WERI-Rb-1 (cell line): ENCODE data around the gene SV2C.
A peak's percentile ranks its signal among the peaks of the same experiment; 100 is the strongest.

Source experiments
- DNase-seq: peaks from one replicate; pipeline ENCODE4 v3.0.0-alpha.2; 2020
- H3K27ac ChIP-seq: fragments of 250-450 bp; sonication (Bioruptor Pico); 2 replicates; pipeline ENCODE4 v1.5.1; 2020; ENCODE audit warnings: mild to moderate bottlenecking, moderate library complexity
- H3K27me3 ChIP-seq: fragments of 250-450 bp; sonication (Bioruptor Pico); 2 replicates; pipeline ENCODE4 v1.5.1; 2021; ENCODE audit warnings: mild to moderate bottlenecking, low read depth, moderate library complexity; ENCODE audit not compliant: insufficient read depth, severe bottlenecking
- H3K36me3 ChIP-seq: fragments of 250-450 bp; sonication (Bioruptor Pico); 2 replicates; pipeline ENCODE4 v1.5.1; 2020; ENCODE audit warnings: mild to moderate bottlenecking, moderate library complexity
- H3K4me3 ChIP-seq: 2 replicates; pipeline ENCODE4 v1.5.1; 2011; ENCODE audit warnings: low read depth, mild to moderate bottlenecking, control low read depth, low read length
- H3K9me3 ChIP-seq: fragments of 250-450 bp; sonication (Bioruptor Pico); 2 replicates; pipeline ENCODE4 v1.5.1; 2021; ENCODE audit warnings: mild to moderate bottlenecking, moderate library complexity; ENCODE audit not compliant: severe bottlenecking
- CTCF ChIP-seq: IDR thresholded peaks from 2 replicates; pipeline ENCODE4 v1.5.1; 2011; ENCODE audit warnings: low read depth, mild to moderate bottlenecking, control low read depth, inconsistent platforms, low read length

The SV2C gene

GRCh38 chr5:76152161-76152560, 69.0 kb downstream of the SV2C start:
- no peak for TF ChIP-seq CTCF
- no peak overlapping the region for H3K27ac ChIP-seq
- no peaks in the 10 kb centered on the region for H3K27me3 ChIP-seq
- DNase-seq: no peak
- no peak overlapping the region for H3K4me3 ChIP-seq
- H3K36me3 ChIP-seq: no peaks in the 10 kb centered on the region
- H3K9me3 ChIP-seq: peaks cover 13% of the 10 kb centered on the region

DNA sequence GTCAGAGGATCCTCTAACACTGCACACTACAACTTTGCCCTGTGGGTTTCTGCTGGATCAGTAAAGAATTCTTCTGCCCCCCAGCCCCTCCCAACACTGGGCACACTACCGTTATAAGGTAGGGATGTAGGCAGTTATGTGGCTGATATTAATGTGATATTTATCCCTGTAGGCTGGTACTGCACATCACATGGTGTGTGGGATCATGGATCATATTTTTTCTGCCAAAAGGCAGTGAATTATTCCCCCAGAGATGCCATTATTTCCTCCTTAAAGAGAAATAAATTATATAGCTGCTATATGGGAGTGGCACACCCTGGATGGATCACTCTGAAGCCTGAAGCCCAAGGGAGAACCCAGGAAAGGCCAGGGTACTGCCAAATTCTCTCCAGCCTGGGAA, 69.5 kb downstream of the SV2C start:
- Histone ChIP-seq H3K36me3 (no peaks in the 10 kb centered on the region), H3K27me3 (no peaks in the 10 kb centered on the region), H3K9me3 (peaks cover 13% of the 10 kb centered on the region), H3K4me3 (no peak overlapping the region), H3K27ac (no peak overlapping the region)
- no peak for DNase-seq
- no peak for TF ChIP-seq CTCF

DNA sequence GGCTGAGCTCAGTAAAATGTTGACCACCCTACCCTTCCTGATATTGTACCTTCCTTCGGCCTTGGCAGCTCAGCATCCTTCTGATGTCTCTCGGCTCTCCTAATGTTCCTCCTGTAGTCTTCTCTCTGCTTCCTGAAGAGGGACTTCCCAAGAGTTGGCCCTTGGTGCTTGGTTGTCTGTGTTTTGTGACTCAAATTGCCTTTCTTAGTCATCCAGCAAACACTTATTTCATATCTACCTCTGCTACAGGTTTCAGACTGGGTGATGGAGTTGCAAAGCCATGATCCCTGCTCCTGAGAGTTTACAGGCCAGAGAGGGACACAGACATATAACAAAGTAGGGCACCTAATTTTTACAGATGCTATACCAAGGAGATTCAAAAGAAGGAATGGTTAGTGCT, 70.1 kb downstream of the SV2C start:
- peaks cover 13% of the 10 kb centered on the region for H3K9me3 ChIP-seq
- H3K36me3 ChIP-seq: no peaks in the 10 kb centered on the region
- no peak for DNase-seq
- H3K27me3 ChIP-seq: no peaks in the 10 kb centered on the region
- no peak for TF ChIP-seq CTCF
- H3K27ac ChIP-seq: no peak overlapping the region
- no peak overlapping the region for H3K4me3 ChIP-seq

DNA sequence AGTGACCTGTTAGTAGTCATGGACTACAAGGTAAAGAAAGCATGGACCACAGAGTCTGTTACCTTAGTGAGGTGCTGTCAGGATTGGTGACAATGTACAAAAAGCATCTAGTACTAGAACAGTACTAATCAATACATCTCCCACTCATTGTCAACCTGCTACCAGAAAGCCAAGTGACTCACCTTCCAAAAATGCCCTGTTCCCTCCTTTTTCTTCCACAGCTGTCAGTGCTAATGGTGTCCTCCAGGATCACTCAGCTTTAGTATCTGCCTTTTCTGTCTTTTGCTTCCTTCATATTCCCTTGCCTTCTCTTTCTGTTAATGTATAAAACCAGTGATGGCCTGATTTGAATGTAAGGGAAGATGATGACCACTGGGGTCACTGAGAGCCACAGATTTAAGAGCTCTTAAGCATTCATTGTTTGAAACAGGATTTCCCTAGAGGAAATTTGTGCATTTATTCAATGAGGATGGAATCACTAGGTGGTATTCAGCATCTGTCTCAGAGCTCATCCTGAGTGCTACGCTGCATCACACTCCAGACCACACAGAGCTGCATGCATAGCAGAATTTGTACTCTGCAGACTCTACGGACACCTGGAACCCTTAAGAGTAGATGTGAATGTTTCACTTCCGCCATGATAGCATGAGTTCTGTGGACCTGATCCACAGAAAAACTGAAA, 71.0 kb downstream of the SV2C start:
- H3K27ac ChIP-seq: no peak overlapping the region
- no peaks in the 10 kb centered on the region for H3K36me3 ChIP-seq
- no peak overlapping the region for H3K4me3 ChIP-seq
- no peak for TF ChIP-seq CTCF
- no peak for DNase-seq
- peaks cover 13% of the 10 kb centered on the region for H3K9me3 ChIP-seq
- H3K27me3 ChIP-seq: no peaks in the 10 kb centered on the region

DNA sequence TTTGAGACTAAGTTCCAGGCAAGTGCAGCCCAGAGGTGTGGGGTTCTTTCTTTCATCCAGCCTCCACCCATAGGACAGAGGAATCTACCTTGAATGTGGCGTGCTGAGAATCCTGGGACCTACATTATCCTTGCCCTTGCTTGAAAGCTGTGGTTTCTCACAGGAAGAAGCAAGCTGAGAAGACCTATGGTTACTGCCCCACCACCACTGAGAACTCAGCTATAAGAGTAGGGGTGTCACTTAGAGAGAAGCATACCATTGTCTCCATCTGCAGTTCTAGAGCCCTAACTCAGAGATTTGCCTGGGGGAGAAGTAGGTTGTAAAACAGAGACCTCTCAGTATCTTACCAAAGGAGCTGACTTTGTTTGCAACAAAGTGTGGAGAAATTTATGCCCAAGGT, 72.4 kb downstream of the SV2C start:
- Histone ChIP-seq H3K4me3 (no peak overlapping the region), H3K27ac (no peak overlapping the region), H3K27me3 (no peaks in the 10 kb centered on the region), H3K36me3 (no peaks in the 10 kb centered on the region), H3K9me3 (peaks cover 11% of the 10 kb centered on the region)
- no peak for DNase-seq
- no peak for TF ChIP-seq CTCF

- H3K27me3 ChIP-seq: no peaks in the 10 kb centered on the region
- TF ChIP-seq CTCF: no peak
- peak overlapping the region; percentile 38 for H3K27ac ChIP-seq
- H3K36me3 ChIP-seq: no peaks in the 10 kb centered on the region
- no peaks in the 10 kb centered on the region for H3K9me3 ChIP-seq
- H3K4me3 ChIP-seq: no peak overlapping the region
- DNase-seq: peak; percentile 65
These were observed 79.2 kb downstream of the SV2C start for GRCh38 chr5:76162335-76162734.
